ENCODE data around the gene KRTAP15-1. TPM values are rescaled to one million over a fixed set of nuclear protein-coding genes. Genes with fewer than 3 reads are reported as not detected.

KRTAP15-1 gene
- total and polyA plus RNA-seq, 2 of the 4 experiments (the other 2 are of a cell fraction), result not detected

DNA sequence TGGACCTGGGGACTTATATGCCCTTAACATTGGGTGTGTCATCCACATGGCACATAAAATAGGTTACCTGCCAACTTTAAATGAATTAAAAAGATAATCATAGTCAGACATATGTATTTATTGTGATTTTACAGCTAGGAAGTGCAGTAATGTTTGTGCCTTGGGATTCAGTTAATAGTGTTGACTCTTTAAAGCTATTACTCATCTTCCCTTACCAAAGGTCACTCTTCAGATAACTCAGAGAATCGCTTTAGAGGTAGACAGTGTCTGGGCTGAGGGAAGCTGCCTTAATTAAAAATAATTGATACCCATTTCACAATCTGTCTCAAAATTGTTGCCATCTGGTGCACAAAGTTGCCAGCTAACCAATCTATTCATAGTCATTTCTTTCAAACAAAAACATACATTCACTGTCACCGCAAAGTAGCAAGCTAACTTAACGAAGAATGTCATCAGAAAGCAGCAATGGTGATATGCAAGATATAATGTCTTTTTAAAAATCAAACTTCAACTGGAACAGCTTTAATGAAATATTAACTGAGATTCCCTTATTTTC lies 3.0 kb upstream of the KRTAP15-1 start:
- CTCF ChIA-PET, result interaction anchor here (0.7 kb wide), 1 partner anchor 9 kb away, joined by 3 read pairs; no protein-coding TSS in a partner anchor
- H3K27me3 ChIP-seq (ENCODE audit: control insufficient read depth, insufficient read depth, low read length), result no peaks in the 10 kb centered on the region
- no TSS peak for BruUV-seq (replicated peaks)

More for the DNA sequence above, 3.0 kb upstream of the KRTAP15-1 start:
- H2BK20ac ChIP-seq (ENCODE audit: low read depth, low read length), result no peak overlapping the region
- TF ChIP-seq CEBPB (IDR thresholded peaks at IDR 0.05; ENCODE audit: low read depth, low read length) (no peak), CHD1 (IDR thresholded peaks at IDR 0.05; ENCODE audit: low read depth, low read length) (no peak), RAD21 (IDR thresholded peaks at IDR 0.05; ENCODE audit: low read length) (no peak), BHLHE40 (IDR thresholded peaks at IDR 0.05; ENCODE audit: low read depth, low read length) (no peak), MXI1 (IDR thresholded peaks at IDR 0.05; ENCODE audit: borderline replicate concordance, low read depth, low read length) (no peak), MAFK (IDR thresholded peaks at IDR 0.05; ENCODE audit: low read depth, low read length) (no peak), SMC3 (IDR thresholded peaks at IDR 0.05; ENCODE audit: low read depth, low read length) (no peak), MAZ (IDR thresholded peaks at IDR 0.05; ENCODE audit: borderline replicate concordance, low read depth, low read length) (no peak), POLR2A (IDR thresholded peaks at IDR 0.05; ENCODE audit: low read depth, low read length) (no peak), NFE2L2 (IDR thresholded peaks at IDR 0.05; ENCODE audit: low read depth, low read length) (no peak), RFX5 (IDR thresholded peaks at IDR 0.05; ENCODE audit: low read depth, low read length) (no peak), FOS (IDR thresholded peaks at IDR 0.05; ENCODE audit: low read depth, low read length) (no peak), RCOR1 (IDR thresholded peaks at IDR 0.05; ENCODE audit: insufficient replicate concordance, low read length) (no peak)
- TF ChIP-seq, protein P1, sequence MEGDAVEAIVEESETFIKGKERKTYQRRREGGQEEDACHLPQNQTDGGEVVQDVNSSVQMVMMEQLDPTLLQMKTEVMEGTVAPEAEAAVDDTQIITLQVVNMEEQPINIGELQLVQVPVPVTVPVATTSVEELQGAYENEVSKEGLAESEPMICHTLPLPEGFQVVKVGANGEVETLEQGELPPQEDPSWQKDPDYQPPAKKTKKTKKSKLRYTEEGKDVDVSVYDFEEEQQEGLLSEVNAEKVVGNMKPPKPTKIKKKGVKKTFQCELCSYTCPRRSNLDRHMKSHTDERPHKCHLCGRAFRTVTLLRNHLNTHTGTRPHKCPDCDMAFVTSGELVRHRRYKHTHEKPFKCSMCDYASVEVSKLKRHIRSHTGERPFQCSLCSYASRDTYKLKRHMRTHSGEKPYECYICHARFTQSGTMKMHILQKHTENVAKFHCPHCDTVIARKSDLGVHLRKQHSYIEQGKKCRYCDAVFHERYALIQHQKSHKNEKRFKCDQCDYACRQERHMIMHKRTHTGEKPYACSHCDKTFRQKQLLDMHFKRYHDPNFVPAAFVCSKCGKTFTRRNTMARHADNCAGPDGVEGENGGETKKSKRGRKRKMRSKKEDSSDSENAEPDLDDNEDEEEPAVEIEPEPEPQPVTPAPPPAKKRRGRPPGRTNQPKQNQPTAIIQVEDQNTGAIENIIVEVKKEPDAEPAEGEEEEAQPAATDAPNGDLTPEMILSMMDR (conservative IDR thresholded peaks at IDR 0.05; ENCODE audit: low read depth, low read length), result no peak
- TF ChIP-seq, protein P2, sequence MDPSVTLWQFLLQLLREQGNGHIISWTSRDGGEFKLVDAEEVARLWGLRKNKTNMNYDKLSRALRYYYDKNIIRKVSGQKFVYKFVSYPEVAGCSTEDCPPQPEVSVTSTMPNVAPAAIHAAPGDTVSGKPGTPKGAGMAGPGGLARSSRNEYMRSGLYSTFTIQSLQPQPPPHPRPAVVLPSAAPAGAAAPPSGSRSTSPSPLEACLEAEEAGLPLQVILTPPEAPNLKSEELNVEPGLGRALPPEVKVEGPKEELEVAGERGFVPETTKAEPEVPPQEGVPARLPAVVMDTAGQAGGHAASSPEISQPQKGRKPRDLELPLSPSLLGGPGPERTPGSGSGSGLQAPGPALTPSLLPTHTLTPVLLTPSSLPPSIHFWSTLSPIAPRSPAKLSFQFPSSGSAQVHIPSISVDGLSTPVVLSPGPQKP (IDR thresholded peaks at IDR 0.05; ENCODE audit: borderline replicate concordance, low read depth, low read length), result no peak
- TF ChIP-seq, protein P3, sequence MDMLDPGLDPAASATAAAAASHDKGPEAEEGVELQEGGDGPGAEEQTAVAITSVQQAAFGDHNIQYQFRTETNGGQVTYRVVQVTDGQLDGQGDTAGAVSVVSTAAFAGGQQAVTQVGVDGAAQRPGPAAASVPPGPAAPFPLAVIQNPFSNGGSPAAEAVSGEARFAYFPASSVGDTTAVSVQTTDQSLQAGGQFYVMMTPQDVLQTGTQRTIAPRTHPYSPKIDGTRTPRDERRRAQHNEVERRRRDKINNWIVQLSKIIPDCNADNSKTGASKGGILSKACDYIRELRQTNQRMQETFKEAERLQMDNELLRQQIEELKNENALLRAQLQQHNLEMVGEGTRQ (IDR thresholded peaks at IDR 0.05; ENCODE audit: low read depth, low read length), result no peak
- DNase-seq (no peak), ATAC-seq (ENCODE audit: low read depth) (no peak)
- no peak overlapping the region for H4K91ac ChIP-seq (ENCODE audit: insufficient read depth, low read depth, low read length)
- H3K56ac ChIP-seq (ENCODE audit: extremely low read depth, insufficient read depth, low read length), result no peak overlapping the region
- no peak overlapping the region for H2AK9ac ChIP-seq (replicated peaks; ENCODE audit: low read depth, low read length, poor library complexity)
- POLR2A ChIA-PET (ENCODE audit: unreplicated experiment), result no interaction called here
- no peak overlapping the region for H3K18ac ChIP-seq (ENCODE audit: low read depth, low read length)
- H3K4ac ChIP-seq (ENCODE audit: low read depth, low read length), result no peak overlapping the region
- dilution Hi-C loops (cut with HindIII; ENCODE audit: low sequenced_read_pairs, unreplicated experiment) (no loop called here), in situ Hi-C loops (cut with MboI; ENCODE audit: low sequenced_read_pairs) (no loop called here), intact Hi-C loops (cut with micrococcal nuclease) (no loop called here)
- no peak overlapping the region for H2BK120ac ChIP-seq (ENCODE audit: low read depth, low read length)
- H3K4me2 ChIP-seq (ENCODE audit: low read depth, low read length), result no peak overlapping the region
- no peaks in the 10 kb centered on the region for H3K36me3 ChIP-seq (ENCODE audit: control insufficient read depth, insufficient read depth, low read length)
- H4K8ac ChIP-seq (ENCODE audit: low read depth in 2 of 2, low read length in 2 of 2), result no peak overlapping the region
- H2BK5ac ChIP-seq (ENCODE audit: low read depth, low read length, poor library complexity, severe bottlenecking), result no peak overlapping the region
- H4K5ac ChIP-seq (ENCODE audit: low read depth, low read length), result no peak overlapping the region
- no peak overlapping the region for H3K27ac ChIP-seq (ENCODE audit: insufficient read depth, low read length)
- H3K14ac ChIP-seq (replicated peaks; ENCODE audit: low read depth, low read length), result no peak overlapping the region
- H3K9ac ChIP-seq (ENCODE audit: low read depth, low read length), result no peak overlapping the region
- H3K4me3 ChIP-seq (ENCODE audit: insufficient read depth, low read depth, low read length), result no peak overlapping the region
- no peaks in the 10 kb centered on the region for H3K4me1 ChIP-seq (ENCODE audit: control insufficient read depth, insufficient read depth, low read length)
- H3K9me1 ChIP-seq (ENCODE audit: insufficient read depth, low read length), result no peaks in the 10 kb centered on the region
- no peak overlapping the region for H2BK15ac ChIP-seq (ENCODE audit: low read depth, low read length)
- H3K23ac ChIP-seq (ENCODE audit: low read depth, low read length), result no peak overlapping the region
- H4K20me1 ChIP-seq (ENCODE audit: insufficient read depth, low read length), result no peaks in the 10 kb centered on the region
- peaks cover 13% of the 10 kb centered on the region for H3K9me3 ChIP-seq (ENCODE audit: control insufficient read depth, insufficient read depth, low read length)
- WGBS, 2 experiments (ENCODE audit: extremely low coverage in 2 of 2, insufficient read length in 1 of 2), result no CpG with 5 or more reads among the region's 3 CpGs
- no peaks in the 10 kb centered on the region for H3K79me1 ChIP-seq (ENCODE audit: low read depth in 1 of 2, low read length in 2 of 2)
- no peak overlapping the region for H2AFZ ChIP-seq (replicated peaks; ENCODE audit: low read length, poor library complexity)
- H2AK5ac ChIP-seq (ENCODE audit: low read depth, low read length), result no peak overlapping the region

Data from IMR-90 (cell line).